IMR-90 (cell line): Measurements from ENCODE around the gene ITPKC.

ENCODE experiments used
- CEBPB ChIP-seq: IDR thresholded peaks from 2 replicates; pipeline ENCODE4 v1.6.1; 2012; ENCODE audit warnings: low read depth, low read length, improper control_type of control experiment
- FOS ChIP-seq: fragments of 150-350 bp; IDR thresholded peaks from 2 replicates; pipeline ENCODE4 v1.6.1; 2016; ENCODE audit warnings: low read depth, low read length
- NFE2L2 ChIP-seq: fragments of 150-350 bp; IDR thresholded peaks from 2 replicates; pipeline ENCODE4 v1.6.1; 2016; ENCODE audit warnings: low read depth, mild to moderate bottlenecking, low read length
- POLR2A ChIP-seq: IDR thresholded peaks from 2 replicates; pipeline ENCODE4 v1.6.1; 2012; ENCODE audit warnings: mild to moderate bottlenecking, low read depth, low read length
- RAD21 ChIP-seq: IDR thresholded peaks from 2 replicates; pipeline ENCODE4 v1.6.1; 2012; ENCODE audit warnings: low read length, improper control_type of control experiment
- SMC3 ChIP-seq: fragments of 150-350 bp; IDR thresholded peaks from 2 replicates; pipeline ENCODE4 v1.6.1; 2016; ENCODE audit warnings: low read depth, mild to moderate bottlenecking, antibody characterized with exemption, low read length, moderate library complexity
- USF2 ChIP-seq: fragments of 150-350 bp; IDR thresholded peaks from 2 replicates; pipeline ENCODE4 v1.6.1; 2017; ENCODE audit warnings: mild to moderate bottlenecking, antibody characterized with exemption, low read length, low read depth
- TF ChIP-seq, protein P1 (sequence below): conservative IDR thresholded peaks from 2 replicates; pipeline ENCODE4 v1.5.1; 2012; ENCODE audit warnings: mild to moderate bottlenecking, low read depth, low read length, improper control_type of control experiment
- TF ChIP-seq, protein P2 (sequence below): fragments of 150-350 bp; IDR thresholded peaks from 2 replicates; pipeline ENCODE4 v1.6.1; 2016; ENCODE audit warnings: low read depth, mild to moderate bottlenecking, low read length, moderate library complexity, borderline replicate concordance

DNA sequence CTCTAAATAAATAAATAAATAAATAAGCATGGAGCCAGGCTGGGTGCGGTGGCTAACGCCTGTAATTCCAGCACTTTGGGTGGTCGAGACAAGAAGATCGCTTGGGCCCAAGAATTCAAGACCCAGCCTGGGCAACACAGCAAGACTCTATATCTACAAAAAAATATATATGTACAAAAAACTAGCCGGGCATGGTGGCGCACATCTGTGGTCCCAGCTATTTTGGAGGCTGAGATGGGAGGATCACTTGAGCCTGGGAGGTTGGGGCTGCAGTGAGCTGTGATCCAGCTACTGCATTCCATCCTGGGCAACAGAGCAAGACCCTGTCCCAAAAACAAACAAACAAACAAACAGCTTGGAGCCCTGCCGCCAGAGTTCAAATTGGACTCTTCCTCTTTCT, 30.6 kb downstream of the ITPKC start:
- TF ChIP-seq USF2 (no peak), CEBPB (no peak), POLR2A (no peak), NFE2L2 (no peak), SMC3 (no peak), FOS (no peak), RAD21 (no peak)
- TF ChIP-seq, protein P1, sequence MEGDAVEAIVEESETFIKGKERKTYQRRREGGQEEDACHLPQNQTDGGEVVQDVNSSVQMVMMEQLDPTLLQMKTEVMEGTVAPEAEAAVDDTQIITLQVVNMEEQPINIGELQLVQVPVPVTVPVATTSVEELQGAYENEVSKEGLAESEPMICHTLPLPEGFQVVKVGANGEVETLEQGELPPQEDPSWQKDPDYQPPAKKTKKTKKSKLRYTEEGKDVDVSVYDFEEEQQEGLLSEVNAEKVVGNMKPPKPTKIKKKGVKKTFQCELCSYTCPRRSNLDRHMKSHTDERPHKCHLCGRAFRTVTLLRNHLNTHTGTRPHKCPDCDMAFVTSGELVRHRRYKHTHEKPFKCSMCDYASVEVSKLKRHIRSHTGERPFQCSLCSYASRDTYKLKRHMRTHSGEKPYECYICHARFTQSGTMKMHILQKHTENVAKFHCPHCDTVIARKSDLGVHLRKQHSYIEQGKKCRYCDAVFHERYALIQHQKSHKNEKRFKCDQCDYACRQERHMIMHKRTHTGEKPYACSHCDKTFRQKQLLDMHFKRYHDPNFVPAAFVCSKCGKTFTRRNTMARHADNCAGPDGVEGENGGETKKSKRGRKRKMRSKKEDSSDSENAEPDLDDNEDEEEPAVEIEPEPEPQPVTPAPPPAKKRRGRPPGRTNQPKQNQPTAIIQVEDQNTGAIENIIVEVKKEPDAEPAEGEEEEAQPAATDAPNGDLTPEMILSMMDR, result no peak
- TF ChIP-seq, protein P2, sequence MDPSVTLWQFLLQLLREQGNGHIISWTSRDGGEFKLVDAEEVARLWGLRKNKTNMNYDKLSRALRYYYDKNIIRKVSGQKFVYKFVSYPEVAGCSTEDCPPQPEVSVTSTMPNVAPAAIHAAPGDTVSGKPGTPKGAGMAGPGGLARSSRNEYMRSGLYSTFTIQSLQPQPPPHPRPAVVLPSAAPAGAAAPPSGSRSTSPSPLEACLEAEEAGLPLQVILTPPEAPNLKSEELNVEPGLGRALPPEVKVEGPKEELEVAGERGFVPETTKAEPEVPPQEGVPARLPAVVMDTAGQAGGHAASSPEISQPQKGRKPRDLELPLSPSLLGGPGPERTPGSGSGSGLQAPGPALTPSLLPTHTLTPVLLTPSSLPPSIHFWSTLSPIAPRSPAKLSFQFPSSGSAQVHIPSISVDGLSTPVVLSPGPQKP, result no peak
